HG03108 (cell line): Measurements from ENCODE around the gene JAK3.
"Not testable (repeated sequence)": the region's sequence is repeated elsewhere in the genome, so short reads cannot be mapped to it uniquely, and the experiment has no call there.

ENCODE experiments used
- ATAC-seq: cut with Tn5 transposase; IDR thresholded peaks from one replicate; pipeline ENCODE4 v1.9.1; 2021; ENCODE audit warnings: moderate library complexity; ENCODE audit not compliant: unreplicated experiment

JAK3 gene

GRCh38 chr19:17847538-17848366 is at the start of gene JAK3:
JAK3 (minus strand) TSS chr19:17847982; CDS start chr19:17844417, 3,565 bp downstream.
- peak; percentile 61 for ATAC-seq

- no peak for ATAC-seq
These were observed 46.0 kb upstream of the JAK3 start for GRCh38 chr19:17893766-17894165.

- no peak for ATAC-seq
These were observed 41.9 kb upstream of the JAK3 start for GRCh38 chr19:17889609-17890214.

DNA sequence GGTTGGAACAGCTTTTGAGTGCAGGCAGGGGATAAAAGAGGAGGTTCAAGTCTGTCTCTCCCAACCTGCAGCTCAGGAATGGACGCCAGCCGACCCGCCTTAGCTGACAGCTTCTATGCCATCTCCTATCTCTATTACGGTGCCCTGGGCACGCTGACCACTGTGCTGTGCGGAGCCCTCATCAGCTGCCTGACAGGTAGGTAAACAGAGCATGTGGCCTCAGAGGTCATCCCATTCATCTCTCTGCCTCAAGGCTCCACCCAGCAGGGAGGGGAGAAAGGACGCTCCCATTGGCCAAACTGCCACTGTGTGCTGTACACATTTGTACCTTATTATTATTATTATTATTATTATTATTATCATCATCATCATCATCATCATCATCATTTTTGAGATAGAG is 40.5 kb upstream of the JAK3 start:
- no peak for ATAC-seq

DNA sequence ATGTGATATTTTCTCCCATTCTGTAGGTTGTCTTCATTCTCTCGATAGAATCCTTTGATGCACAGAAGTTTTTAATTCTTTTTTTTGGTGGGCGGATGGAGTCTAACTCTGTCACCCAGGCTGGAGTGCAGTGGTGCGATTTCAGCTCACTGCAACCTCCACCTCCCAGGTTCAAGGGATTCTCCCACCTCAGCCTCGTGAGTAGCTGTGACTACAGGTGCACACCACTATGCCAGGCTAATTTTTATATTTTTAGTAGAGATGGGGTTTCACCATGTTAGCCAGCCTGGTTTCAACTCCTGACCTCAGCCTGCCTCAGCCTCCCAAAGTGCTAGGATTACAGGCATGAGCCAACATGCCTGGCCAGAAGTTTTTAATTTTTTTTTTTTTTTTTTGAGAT is 39.4 kb upstream of the JAK3 start:
- not testable (repeated sequence) for ATAC-seq

DNA sequence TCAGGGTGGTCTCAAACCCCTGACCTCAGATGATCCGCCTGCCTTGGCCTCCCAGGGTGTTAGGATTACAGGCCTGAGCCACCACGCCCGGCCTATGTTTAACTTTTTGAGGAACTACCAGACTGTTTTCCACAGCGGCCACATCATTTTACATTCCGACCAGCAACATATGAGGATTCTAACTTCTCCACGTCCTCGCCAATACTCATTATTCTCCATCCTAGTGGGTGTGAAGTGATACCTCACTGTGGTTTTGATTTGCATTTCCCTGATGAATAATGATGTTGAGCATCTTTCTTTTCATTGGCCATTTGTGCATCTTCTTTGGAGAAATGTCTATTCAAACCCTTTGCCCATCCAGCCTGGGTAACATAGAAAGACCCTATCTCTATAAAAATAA is 38.7 kb upstream of the JAK3 start:
- ATAC-seq = no peak

DNA sequence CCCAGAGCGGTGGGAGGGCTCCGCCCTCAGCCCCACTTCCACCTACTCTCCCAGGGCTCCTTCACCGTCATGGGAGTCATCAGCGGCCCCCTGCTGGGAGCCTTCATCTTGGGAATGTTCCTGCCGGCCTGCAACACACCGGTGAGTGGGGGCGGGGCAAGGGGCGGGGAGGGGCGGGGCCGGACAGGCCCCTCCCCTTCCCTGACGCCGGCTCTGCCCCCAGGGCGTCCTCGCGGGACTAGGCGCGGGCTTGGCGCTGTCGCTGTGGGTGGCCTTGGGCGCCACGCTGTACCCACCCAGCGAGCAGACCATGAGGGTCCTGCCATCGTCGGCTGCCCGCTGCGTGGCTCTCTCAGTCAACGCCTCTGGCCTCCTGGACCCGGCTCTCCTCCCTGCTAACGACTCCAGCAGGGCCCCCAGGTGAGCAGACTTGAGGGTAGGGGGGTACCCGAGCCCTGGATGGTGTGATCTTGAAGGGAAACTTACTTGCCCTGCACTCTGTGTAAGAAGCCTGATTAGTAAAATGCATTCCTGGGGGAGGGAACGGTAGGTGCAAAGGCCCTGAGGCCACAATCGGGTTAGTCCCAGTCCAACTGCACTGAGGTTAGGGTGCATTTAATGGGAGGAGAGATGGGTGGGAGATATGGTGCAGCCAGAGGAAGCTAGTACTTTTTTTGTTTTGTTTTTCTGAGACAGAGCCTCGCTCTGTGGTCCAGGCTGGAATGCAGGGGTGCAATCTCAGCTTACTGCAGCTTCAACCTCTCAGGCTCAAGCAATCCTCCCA is 36.0 kb upstream of the JAK3 start:
- ATAC-seq = no peak

DNA sequence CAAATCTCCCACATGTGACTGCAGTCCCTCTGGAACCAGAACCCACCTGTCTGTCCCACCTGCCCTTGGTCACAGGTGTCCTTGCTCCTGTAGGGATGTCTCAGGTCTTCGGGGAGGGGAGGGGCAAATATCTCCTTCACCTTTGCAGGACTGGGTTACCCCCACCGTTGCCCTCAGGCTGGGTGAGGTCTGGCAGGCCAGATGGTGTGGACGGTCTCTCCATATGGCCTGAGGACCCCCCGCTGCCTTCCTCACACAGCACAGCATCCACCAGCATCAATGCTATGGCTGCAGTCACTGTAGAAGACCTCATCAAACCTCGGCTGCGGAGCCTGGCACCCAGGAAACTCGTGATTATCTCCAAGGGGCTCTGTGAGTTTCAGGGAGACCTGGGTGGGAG is 33.9 kb upstream of the JAK3 start:
- ATAC-seq = no peak

- ATAC-seq = no peak
These were observed 31.7 kb upstream of the JAK3 start for GRCh38 chr19:17879466-17879865.

DNA sequence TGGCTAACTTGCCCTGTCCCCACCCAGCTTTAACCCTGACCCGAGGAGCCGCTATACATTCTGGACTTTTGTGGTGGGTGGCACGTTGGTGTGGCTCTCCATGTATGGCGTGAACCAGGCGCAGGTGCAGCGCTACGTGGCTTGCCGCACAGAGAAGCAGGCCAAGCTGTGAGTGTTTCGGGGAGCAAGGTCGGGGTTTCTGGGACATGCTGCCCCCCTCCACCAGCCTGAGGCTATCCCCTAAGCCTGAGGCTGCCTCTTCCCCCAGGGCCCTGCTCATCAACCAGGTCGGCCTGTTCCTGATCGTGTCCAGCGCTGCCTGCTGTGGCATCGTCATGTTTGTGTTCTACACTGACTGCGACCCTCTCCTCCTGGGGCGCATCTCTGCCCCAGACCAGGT is 29.9 kb upstream of the JAK3 start:
- no peak for ATAC-seq

DNA sequence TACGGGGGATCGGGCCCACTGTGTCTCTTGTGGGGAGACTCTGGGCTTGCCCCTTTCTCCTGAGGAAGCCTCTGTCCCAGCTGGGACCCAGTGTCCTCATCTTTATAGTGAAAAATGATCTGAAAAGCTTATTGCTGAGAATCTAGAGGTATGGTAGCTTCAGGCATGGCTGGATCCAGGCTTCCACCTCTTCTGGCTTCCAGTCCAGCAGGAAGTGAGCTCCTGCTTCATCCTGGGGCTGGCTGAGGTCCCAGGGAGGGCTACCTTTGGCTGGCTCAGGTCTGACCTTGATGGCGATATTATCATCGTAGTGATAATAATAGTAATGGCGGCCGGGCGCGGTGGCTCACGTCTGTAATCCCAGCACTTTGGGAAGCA is 27.0 kb upstream of the JAK3 start:
- no peak for ATAC-seq

GRCh38 chr19:17873786-17874757 is 26.3 kb upstream of the JAK3 start:
- ATAC-seq = no peak

DNA sequence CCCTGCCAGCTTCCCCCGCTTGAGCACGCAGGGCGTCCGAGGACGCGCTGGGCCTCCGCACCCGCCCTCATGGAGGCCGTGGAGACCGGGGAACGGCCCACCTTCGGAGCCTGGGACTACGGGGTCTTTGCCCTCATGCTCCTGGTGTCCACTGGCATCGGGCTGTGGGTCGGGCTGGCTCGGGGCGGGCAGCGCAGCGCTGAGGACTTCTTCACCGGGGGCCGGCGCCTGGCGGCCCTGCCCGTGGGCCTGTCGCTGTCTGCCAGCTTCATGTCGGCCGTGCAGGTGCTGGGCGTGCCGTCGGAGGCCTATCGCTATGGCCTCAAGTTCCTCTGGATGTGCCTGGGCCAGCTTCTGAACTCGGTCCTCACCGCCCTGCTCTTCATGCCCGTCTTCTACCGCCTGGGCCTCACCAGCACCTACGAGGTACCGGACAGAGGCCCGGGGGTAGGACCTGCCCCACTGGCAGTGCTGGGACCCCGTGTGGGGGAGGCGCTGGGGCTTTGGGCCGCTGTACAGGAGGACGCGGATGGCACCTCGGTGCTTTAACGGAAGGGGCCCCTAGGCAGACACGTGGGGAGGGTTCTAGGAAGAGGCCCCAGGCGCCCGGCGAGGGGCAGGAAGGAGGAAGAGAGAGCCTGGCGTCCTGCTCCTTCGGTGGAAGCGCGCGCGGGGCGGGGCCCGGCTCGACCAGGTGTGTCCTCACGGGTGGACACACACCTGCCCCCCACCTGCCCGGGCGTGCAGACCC is 24.6 kb upstream of the JAK3 start:
- ATAC-seq = no peak

GRCh38 chr19:17871878-17872250 is 24.1 kb upstream of the JAK3 start, which contains the start of gene SLC5A5:
SLC5A5 (plus strand) TSS chr19:17871945; CDS start chr19:17872320, 375 bp downstream.
- no peak for ATAC-seq

- ATAC-seq = no peak
These were observed 23.5 kb upstream of the JAK3 start for GRCh38 chr19:17871032-17871877.

DNA sequence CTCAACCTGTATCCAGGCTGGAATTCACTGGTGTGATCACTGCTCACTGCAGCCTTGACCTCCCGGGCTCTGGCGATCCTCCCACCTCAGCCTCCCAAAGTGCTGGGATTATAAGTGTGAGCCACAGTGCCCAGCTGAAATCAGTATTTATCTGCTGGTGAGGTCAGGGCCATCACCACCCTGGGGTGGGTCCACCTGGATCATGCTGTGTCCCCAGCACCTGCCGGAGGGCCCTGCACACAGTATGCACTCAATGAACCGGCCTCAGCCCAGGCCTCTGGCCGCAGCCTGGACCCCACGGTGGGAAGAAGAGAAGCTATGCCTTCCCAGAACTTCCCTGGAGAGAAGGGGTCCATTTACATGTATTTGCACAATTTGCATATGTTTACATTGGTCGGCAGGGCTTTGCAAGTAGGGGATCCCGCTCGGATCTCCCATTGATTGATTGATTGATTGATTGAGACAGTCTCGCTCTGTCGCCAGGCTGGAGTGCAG is 21.4 kb upstream of the JAK3 start:
- no peak for ATAC-seq

- ATAC-seq = no peak
These were observed 20.9 kb upstream of the JAK3 start for GRCh38 chr19:17868669-17869068.

DNA sequence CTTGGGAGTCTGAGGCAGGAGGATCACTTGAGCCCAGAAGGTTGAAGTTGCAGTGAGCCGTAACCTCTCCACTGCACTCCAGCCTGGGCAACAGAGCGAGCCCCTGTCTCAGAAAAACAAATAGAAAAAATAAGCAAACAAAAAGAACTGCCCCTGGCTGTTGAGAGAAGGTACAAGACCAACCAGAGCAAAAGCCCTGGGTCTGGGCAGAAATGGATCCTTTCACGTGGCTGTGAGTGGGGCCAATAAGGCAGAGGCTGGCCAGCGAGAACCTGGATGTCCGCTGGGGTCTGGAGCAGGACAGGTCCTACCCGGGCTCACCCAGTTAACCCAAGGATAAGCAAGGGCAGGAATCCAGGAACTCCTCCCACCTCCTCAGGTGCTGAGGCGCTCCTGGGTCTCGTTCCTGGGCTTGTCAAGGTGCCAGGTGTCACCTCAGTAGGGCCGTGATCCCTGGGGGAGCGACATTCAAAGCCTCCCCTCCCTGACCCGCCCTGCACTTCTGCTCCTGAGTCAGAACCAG is 19.2 kb upstream of the JAK3 start:
- ATAC-seq = no peak
